HEK293 (cell line): Measurements from ENCODE around the gene OR2T3.
"Not testable (repeated sequence)": the region's sequence is repeated elsewhere in the genome, so short reads cannot be mapped to it uniquely, and the experiment has no call there.

Source experiments
- CTCF ChIP-seq: fragments of 450-650 bp; formaldehyde crosslinking; IDR thresholded peaks from 2 replicates; pipeline ENCODE4 v1.5.1; 2016; ENCODE audit warnings: missing biosample characterization, missing genetic modification characterization
- HOXC10 ChIP-seq: sonication (generic); formaldehyde crosslinking; IDR thresholded peaks from 2 replicates; pipeline ENCODE4 v1.8.1; 2023; ENCODE audit warnings: mild to moderate bottlenecking, missing genetic modification reagents
- ZNF184 ChIP-seq: fragments of 450-650 bp; IDR thresholded peaks from 2 replicates; pipeline ENCODE4 v1.5.1; 2018; ENCODE audit warnings: missing biosample characterization, mild to moderate bottlenecking, missing genetic modification characterization
- ZNF221 ChIP-seq: fragments of 450-650 bp; formaldehyde crosslinking; IDR thresholded peaks from 2 replicates; pipeline ENCODE4 v1.5.1; 2017; ENCODE audit warnings: missing biosample characterization, missing genetic modification characterization, borderline replicate concordance
- ZNF239 ChIP-seq: fragments of 450-650 bp; formaldehyde crosslinking; IDR thresholded peaks from 2 replicates; pipeline ENCODE4 v1.5.1; 2016; ENCODE audit warnings: missing biosample characterization, missing genetic modification characterization
- ZNF292 ChIP-seq: fragments of 450-650 bp; formaldehyde crosslinking; IDR thresholded peaks from 2 replicates; pipeline ENCODE4 v1.5.1; 2016; ENCODE audit warnings: low read depth, missing biosample characterization, missing genetic modification characterization, borderline replicate concordance
- ZNF692 ChIP-seq: fragments of 450-650 bp; formaldehyde crosslinking; IDR thresholded peaks from 2 replicates; pipeline ENCODE4 v1.5.1; 2016; ENCODE audit warnings: missing biosample characterization, missing genetic modification characterization

DNA sequence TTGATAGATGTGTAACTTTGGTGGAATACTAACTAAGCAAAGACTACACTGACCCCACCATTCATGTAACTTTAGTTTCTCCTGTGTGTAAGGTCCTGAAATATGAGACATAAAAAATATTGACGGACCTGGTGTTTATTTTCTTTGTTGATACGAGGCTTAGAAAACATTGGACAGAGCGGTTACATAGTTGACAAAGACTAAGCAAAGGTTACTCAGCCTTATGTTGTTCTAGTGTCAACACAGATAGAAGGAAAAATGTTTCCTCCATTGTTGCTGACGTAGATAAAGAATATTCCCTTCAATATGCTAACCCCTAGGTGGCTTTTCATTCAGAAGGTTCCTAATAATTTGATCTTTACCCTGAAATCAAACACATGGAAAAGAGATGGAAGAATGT is 18.1 kb upstream of the OR2T3 start:
- TF ChIP-seq ZNF239 (tag by site-specific recombination); ZNF184 (tag by site-specific recombination); ZNF292 (tag by site-specific recombination); CTCF; ZNF692 (tag by site-specific recombination); ZNF221 (tag by site-specific recombination); HOXC10 (CRISPR knock-in tag): not testable (repeated sequence)
